Measurements from ENCODE around the gene GZMM. TPM values are rescaled to one million over a fixed set of nuclear protein-coding genes. Genes with fewer than 3 reads are reported as not detected.

The GZMM gene
- total and polyA plus RNA-seq, 2 of the 13 experiments (the other 11 are each of a cell fraction or from before 2014, with no cell fraction given): 0.07 TPM; not detected in 1

DNA sequence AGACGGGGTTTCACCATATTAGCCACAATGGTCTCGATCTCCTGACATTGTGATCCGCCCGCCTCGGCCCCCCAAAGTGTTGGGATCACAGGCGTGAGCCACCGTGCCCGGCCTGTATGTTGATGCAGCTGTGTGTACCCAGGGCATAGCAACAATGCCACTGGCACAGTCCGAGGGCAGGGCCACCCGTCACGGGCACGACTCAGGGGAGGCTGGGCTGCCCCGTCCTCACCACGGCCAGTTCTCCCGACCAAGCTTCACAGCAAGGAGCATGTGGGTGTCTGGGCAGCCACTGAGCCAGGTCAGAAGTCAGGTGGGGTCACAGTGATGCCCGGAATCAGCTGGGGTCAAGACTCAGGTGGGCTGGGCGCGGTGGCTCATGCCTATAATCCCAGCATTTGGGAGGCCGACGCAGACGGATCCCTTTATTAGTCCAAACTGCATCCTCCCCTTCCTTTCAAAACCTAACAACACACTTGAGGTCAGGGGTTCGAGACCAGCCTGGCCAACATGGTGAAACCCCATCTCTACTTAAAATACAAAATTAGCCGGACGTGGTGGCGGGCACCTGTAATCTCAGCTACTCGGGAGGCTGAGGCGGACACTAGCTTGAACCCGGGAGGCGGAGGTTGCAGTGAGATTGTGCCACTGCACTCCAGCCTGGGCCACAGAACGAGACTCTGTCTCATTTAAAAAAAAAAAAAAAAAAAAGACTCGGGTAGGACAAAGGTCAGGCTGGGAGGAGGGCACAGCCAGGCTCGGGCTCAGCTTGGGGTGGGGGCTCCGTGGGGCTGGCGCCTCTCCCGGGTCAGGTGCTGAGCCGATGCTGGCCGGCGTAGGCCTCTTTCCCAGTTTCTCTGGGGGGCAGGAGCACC, 13.5 kb upstream of the GZMM start (continued):
- TF ChIP-seq ZSCAN21 (CRISPR knock-in tag; IDR thresholded peaks at IDR 0.05; ENCODE audit: borderline replicate concordance): no peak
- TF ChIP-seq SMAD9 (CRISPR knock-in tag; IDR thresholded peaks at IDR 0.05): no peak
- no peak for TF ChIP-seq ZNF282 (IDR thresholded peaks at IDR 0.05; ENCODE audit: partially characterized antibody)
- no peak for TF ChIP-seq HOXA7 (CRISPR knock-in tag; IDR thresholded peaks at IDR 0.05)
- TF ChIP-seq ZNF446 (CRISPR knock-in tag; IDR thresholded peaks at IDR 0.05): no peak
- TF ChIP-seq, protein P1, sequence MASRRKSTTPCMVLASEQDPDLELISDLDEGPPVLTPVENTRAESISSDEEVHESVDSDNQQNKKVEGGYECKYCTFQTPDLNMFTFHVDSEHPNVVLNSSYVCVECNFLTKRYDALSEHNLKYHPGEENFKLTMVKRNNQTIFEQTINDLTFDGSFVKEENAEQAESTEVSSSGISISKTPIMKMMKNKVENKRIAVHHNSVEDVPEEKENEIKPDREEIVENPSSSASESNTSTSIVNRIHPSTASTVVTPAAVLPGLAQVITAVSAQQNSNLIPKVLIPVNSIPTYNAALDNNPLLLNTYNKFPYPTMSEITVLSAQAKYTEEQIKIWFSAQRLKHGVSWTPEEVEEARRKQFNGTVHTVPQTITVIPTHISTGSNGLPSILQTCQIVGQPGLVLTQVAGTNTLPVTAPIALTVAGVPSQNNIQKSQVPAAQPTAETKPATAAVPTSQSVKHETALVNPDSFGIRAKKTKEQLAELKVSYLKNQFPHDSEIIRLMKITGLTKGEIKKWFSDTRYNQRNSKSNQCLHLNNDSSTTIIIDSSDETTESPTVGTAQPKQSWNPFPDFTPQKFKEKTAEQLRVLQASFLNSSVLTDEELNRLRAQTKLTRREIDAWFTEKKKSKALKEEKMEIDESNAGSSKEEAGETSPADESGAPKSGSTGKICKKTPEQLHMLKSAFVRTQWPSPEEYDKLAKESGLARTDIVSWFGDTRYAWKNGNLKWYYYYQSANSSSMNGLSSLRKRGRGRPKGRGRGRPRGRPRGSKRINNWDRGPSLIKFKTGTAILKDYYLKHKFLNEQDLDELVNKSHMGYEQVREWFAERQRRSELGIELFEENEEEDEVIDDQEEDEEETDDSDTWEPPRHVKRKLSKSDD (CRISPR knock-in tag; IDR thresholded peaks at IDR 0.05; ENCODE audit: low read depth): no peak
- TF ChIP-seq SSRP1 (CRISPR knock-in tag; IDR thresholded peaks at IDR 0.05): no peak
- TF ChIP-seq ZNF891 (CRISPR knock-in tag; IDR thresholded peaks at IDR 0.05): 0 out of 2 replicates have a peak, but pooled peaks have one; percentile 14
- TF ChIP-seq, protein P2, sequence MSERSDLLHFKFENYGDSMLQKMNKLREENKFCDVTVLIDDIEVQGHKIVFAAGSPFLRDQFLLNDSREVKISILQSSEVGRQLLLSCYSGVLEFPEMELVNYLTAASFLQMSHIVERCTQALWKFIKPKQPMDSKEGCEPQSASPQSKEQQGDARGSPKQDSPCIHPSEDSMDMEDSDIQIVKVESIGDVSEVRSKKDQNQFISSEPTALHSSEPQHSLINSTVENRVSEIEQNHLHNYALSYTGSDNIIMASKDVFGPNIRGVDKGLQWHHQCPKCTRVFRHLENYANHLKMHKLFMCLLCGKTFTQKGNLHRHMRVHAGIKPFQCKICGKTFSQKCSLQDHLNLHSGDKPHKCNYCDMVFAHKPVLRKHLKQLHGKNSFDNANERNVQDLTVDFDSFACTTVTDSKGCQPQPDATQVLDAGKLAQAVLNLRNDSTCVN (CRISPR knock-in tag; IDR thresholded peaks at IDR 0.05; ENCODE audit: borderline replicate concordance): no peak
- TF ChIP-seq, protein P3, sequence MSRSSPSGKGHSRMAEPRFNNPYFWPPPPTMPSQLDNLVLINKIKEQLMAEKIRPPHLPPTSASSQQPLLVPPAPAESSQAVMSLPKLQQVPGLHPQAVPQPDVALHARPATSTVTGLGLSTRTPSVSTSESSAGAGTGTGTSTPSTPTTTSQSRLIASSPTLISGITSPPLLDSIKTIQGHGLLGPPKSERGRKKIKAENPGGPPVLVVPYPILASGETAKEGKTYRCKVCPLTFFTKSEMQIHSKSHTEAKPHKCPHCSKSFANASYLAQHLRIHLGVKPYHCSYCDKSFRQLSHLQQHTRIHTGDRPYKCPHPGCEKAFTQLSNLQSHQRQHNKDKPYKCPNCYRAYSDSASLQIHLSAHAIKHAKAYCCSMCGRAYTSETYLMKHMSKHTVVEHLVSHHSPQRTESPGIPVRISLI (CRISPR knock-in tag; IDR thresholded peaks at IDR 0.05; ENCODE audit: borderline replicate concordance): peak; percentile 98
- TF ChIP-seq RORA (CRISPR knock-in tag; IDR thresholded peaks at IDR 0.05): no peak
- TF ChIP-seq ZNF781 (CRISPR knock-in tag; IDR thresholded peaks at IDR 0.05; ENCODE audit: borderline replicate concordance, not compliant biosample characterization): no peak
- no peak for TF ChIP-seq ZSCAN31 (CRISPR knock-in tag; IDR thresholded peaks at IDR 0.05; ENCODE audit: low read depth)
- TF ChIP-seq, protein P4, sequence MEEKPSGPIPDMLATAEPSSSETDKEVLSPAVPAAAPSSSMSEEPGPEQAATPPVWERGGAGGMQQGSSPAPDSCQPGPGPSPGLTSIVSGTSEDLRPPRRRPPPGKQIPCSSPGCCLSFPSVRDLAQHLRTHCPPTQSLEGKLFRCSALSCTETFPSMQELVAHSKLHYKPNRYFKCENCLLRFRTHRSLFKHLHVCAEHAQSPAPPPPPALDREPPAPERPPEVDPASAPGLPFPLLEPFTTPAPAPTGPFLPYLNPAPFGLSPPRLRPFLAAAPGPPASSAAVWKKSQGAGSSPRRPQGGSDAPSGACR (CRISPR knock-in tag; IDR thresholded peaks at IDR 0.05): no peak
- TF ChIP-seq, protein P5, sequence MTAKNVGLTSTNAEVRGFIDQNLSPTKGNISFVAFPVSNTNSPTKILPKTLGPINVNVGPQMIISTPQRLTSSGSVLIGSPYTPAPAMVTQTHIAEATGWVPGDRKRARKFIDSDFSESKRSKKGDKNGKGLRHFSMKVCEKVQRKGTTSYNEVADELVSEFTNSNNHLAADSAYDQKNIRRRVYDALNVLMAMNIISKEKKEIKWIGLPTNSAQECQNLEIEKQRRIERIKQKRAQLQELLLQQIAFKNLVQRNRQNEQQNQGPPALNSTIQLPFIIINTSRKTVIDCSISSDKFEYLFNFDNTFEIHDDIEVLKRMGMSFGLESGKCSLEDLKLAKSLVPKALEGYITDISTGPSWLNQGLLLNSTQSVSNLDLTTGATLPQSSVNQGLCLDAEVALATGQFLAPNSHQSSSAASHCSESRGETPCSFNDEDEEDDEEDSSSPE (CRISPR knock-in tag; IDR thresholded peaks at IDR 0.05): no peak
- TF ChIP-seq ZFP62 (CRISPR knock-in tag; IDR thresholded peaks at IDR 0.05): no peak
- no peak for TF ChIP-seq ONECUT2 (CRISPR knock-in tag; IDR thresholded peaks at IDR 0.05)
- TF ChIP-seq ZNF317 (CRISPR knock-in tag; IDR thresholded peaks at IDR 0.05): no peak
- no peak; the same call in 1 of the 2 replicates for TF ChIP-seq YEATS4 (CRISPR knock-in tag; IDR thresholded peaks at IDR 0.05; ENCODE audit: borderline replicate concordance)
- TF ChIP-seq TCF12 (IDR thresholded peaks at IDR 0.05): no peak
- no peak for TF ChIP-seq TCF12 (CRISPR knock-in tag; IDR thresholded peaks at IDR 0.05)
- no peak for TF ChIP-seq ZNF367 (CRISPR knock-in tag; IDR thresholded peaks at IDR 0.05; ENCODE audit: borderline replicate concordance)
- no peak for TF ChIP-seq ZNF598 (CRISPR knock-in tag; IDR thresholded peaks at IDR 0.05; ENCODE audit: borderline replicate concordance)

Measured in HepG2 (cell line).